ENCODE data around the gene DGKD.

The DGKD gene

DNA sequence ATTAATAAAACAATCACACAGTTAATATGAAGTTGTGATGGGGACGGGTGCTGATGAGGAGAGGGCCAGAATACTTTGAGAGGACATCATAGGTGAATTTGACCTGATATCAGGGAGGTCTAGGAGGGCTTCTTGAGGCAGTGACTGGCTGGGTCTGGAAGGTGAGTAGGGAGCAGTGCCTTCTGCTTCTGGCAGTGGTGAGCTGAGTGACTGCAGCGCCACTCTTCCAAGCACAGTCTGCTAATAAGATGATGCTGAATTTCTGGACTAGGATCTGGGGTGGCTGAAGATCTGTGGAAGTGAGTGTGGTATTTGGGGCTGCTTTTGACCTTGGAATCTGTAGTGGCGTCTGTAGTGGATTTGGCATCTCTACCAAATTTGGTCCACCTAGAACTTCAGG lies 5.5 kb downstream of the DGKD start:
- TF ChIP-seq, protein P1, sequence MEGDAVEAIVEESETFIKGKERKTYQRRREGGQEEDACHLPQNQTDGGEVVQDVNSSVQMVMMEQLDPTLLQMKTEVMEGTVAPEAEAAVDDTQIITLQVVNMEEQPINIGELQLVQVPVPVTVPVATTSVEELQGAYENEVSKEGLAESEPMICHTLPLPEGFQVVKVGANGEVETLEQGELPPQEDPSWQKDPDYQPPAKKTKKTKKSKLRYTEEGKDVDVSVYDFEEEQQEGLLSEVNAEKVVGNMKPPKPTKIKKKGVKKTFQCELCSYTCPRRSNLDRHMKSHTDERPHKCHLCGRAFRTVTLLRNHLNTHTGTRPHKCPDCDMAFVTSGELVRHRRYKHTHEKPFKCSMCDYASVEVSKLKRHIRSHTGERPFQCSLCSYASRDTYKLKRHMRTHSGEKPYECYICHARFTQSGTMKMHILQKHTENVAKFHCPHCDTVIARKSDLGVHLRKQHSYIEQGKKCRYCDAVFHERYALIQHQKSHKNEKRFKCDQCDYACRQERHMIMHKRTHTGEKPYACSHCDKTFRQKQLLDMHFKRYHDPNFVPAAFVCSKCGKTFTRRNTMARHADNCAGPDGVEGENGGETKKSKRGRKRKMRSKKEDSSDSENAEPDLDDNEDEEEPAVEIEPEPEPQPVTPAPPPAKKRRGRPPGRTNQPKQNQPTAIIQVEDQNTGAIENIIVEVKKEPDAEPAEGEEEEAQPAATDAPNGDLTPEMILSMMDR (IDR thresholded peaks at IDR 0.05; ENCODE audit: low read depth, low read length): no peak
- no peak for TF ChIP-seq EZH2phosphoT487 (IDR thresholded peaks at IDR 0.05; ENCODE audit: low read depth)
- Histone ChIP-seq H3K27me3 (ENCODE audit: low read depth, low read length) (no peaks in the 10 kb centered on the region), H3K27ac (ENCODE audit: low read length) (no peak overlapping the region), H3K79me2 (ENCODE audit: low read length) (peaks cover 43% of the 10 kb centered on the region), H3K9ac (ENCODE audit: low read length) (no peak overlapping the region), H3K4me2 (ENCODE audit: low read length) (no peak overlapping the region), H3K9me3 (ENCODE audit: insufficient read depth, low read length) (no peaks in the 10 kb centered on the region), H2AFZ (ENCODE audit: low read depth, low read length) (no peak overlapping the region), H3K4me3 (ENCODE audit: low read length) (no peak overlapping the region), H3K36me3 (replicated peaks; ENCODE audit: low read depth, low read length) (peaks cover 10% of the 10 kb centered on the region), H4K20me1 (ENCODE audit: insufficient read depth, low read length) (peaks cover 6% of the 10 kb centered on the region; the same call in 1 of the 2 replicates), H3K4me1 (ENCODE audit: low read length) (peaks cover 8% of the 10 kb centered on the region)

DNA sequence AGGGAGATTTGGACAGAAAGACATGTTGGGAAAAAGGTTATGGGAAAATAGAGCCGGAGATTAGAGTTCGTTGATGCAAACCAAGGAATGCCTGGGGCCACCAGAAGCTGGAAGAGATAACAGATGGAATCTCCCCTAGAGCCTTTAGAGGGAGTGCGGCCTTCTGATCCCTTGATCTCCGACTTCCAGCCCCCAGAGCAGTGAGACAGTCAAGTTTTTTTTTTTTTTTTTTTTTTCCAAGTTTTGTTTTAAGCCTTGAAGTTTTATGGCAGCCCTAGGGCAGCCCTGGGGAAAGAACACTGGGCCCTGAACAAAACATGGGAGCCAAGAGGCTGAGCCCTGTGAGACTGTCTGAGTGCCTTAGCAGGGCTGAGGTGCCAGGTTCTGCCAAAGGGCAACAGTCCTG lies 6.5 kb downstream of the DGKD start:
- Histone ChIP-seq H3K9ac (ENCODE audit: low read length) (no peak overlapping the region), H2AFZ (ENCODE audit: low read depth, low read length) (no peak overlapping the region), H3K79me2 (ENCODE audit: low read length) (peaks cover 34% of the 10 kb centered on the region), H4K20me1 (ENCODE audit: insufficient read depth, low read length) (0 out of 2 replicates have a peak, but pooled peaks cover under 1% of the 10 kb centered on the region), H3K4me3 (ENCODE audit: low read length) (no peak overlapping the region), H3K36me3 (replicated peaks; ENCODE audit: low read depth, low read length) (peaks cover 10% of the 10 kb centered on the region), H3K4me2 (ENCODE audit: low read length) (no peak overlapping the region), H3K27ac (ENCODE audit: low read length) (no peak overlapping the region), H3K9me3 (ENCODE audit: insufficient read depth, low read length) (no peaks in the 10 kb centered on the region), H3K27me3 (ENCODE audit: low read depth, low read length) (no peaks in the 10 kb centered on the region), H3K4me1 (ENCODE audit: low read length) (peaks cover under 1% of the 10 kb centered on the region; the same call in 1 of the 2 replicates)
- no peak for TF ChIP-seq EZH2phosphoT487 (IDR thresholded peaks at IDR 0.05; ENCODE audit: low read depth)
- TF ChIP-seq, protein P1 (IDR thresholded peaks at IDR 0.05; ENCODE audit: low read depth, low read length): no peak

DNA sequence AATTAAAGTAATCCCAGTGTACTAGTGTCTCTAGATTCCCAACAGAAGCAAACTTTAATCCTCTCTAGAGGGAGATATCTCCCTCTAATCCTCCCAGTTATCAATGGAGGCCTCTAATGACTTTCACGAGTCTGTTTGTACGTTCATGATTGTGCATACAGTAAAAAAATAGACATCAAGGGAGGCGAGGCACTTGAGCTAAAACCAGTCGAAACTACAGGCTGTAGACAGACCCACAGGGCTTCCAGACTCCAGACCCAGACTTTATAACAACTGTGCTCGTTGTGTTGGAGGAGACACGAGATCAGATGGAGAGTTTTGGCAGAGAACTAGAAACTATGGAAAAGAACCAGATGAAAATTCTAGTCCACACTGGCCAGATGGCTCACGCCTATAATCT lies 7.0 kb downstream of the DGKD start:
- TF ChIP-seq, protein P1 (IDR thresholded peaks at IDR 0.05; ENCODE audit: low read depth, low read length): no peak
- TF ChIP-seq EZH2phosphoT487 (IDR thresholded peaks at IDR 0.05; ENCODE audit: low read depth): no peak
- no peak overlapping the region for H3K9ac ChIP-seq (ENCODE audit: low read length)
- peaks cover 29% of the 10 kb centered on the region for H3K79me2 ChIP-seq (ENCODE audit: low read length)
- no peak overlapping the region for H3K4me3 ChIP-seq (ENCODE audit: low read length)
- H3K36me3 ChIP-seq (replicated peaks; ENCODE audit: low read depth, low read length): peaks cover 10% of the 10 kb centered on the region
- H2AFZ ChIP-seq (ENCODE audit: low read depth, low read length): no peak overlapping the region
- H3K9me3 ChIP-seq (ENCODE audit: insufficient read depth, low read length): no peaks in the 10 kb centered on the region
- H3K27me3 ChIP-seq (ENCODE audit: low read depth, low read length): no peaks in the 10 kb centered on the region
- no peak overlapping the region for H3K4me2 ChIP-seq (ENCODE audit: low read length)
- no peaks in the 10 kb centered on the region for H4K20me1 ChIP-seq (ENCODE audit: insufficient read depth, low read length)
- no peaks in the 10 kb centered on the region for H3K4me1 ChIP-seq (ENCODE audit: low read length)
- H3K27ac ChIP-seq (ENCODE audit: low read length): no peak overlapping the region

DNA sequence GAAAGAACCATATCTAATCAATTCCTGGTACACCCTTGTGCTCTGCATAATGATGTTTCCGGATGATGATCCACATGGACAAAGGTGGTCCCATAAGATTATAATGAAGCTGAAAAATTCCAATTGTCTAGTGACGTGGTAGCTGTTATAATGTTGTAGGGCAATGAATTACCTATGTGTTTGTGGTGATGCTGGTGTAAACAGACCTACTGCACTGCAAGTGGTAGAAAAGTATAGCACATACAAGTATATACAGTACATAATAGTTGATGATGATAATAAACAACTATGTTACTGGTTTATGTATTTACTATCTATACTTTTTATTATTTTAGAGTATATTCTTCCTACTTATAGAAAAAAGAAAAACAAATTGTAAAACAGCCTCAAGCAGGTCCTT lies 8.4 kb downstream of the DGKD start:
- H3K9ac ChIP-seq (ENCODE audit: low read length): no peak overlapping the region
- H3K36me3 ChIP-seq (replicated peaks; ENCODE audit: low read depth, low read length): peaks cover 6% of the 10 kb centered on the region
- TF ChIP-seq EZH2phosphoT487 (IDR thresholded peaks at IDR 0.05; ENCODE audit: low read depth): no peak
- TF ChIP-seq, protein P1 (IDR thresholded peaks at IDR 0.05; ENCODE audit: low read depth, low read length): no peak
- H3K79me2 ChIP-seq (ENCODE audit: low read length): peaks cover 20% of the 10 kb centered on the region
- no peak overlapping the region for H3K4me2 ChIP-seq (ENCODE audit: low read length)
- no peaks in the 10 kb centered on the region for H3K9me3 ChIP-seq (ENCODE audit: insufficient read depth, low read length)
- H4K20me1 ChIP-seq (ENCODE audit: insufficient read depth, low read length): no peaks in the 10 kb centered on the region
- no peak overlapping the region for H3K4me3 ChIP-seq (ENCODE audit: low read length)
- no peaks in the 10 kb centered on the region for H3K27me3 ChIP-seq (ENCODE audit: low read depth, low read length)
- no peaks in the 10 kb centered on the region for H3K4me1 ChIP-seq (ENCODE audit: low read length)
- H3K27ac ChIP-seq (ENCODE audit: low read length): no peak overlapping the region
- H2AFZ ChIP-seq (ENCODE audit: low read depth, low read length): no peak overlapping the region

Data from OCI-LY3 (cell line).